Gastrocnemius medialis (tissue), 4 donors: ENCODE measurements around the gene MAP7D2. TPM values are rescaled to one million over a fixed set of nuclear protein-coding genes. Genes with fewer than 3 reads are reported as not detected.
A peak's percentile ranks its signal among the peaks of the same experiment; 100 is the strongest.

ENCODE experiments used
- ATAC-seq, 2 donors: fragments of 150-250 bp; one replicate each; pipeline ENCODE4 v1.9.1; 2016
- DNase-seq, 2 donors: peaks; one replicate each; pipeline ENCODE4 v3.0.0-alpha.2; 2019
- H3K27ac ChIP-seq, 4 donors: fragments of 200-600 bp; sonication (generic); 1 replicate in 1 of 4; 2 replicates in 3 of 4; pipeline ENCODE4 v1.5.1; 2016 to 2018; ENCODE audit warnings: mild to moderate bottlenecking in 2 of 4, moderate library complexity in 1 of 4
- H3K27me3 ChIP-seq, 3 donors: fragments of 200-600 bp; sonication (generic) in 2 of 3; 1 replicate in 1 of 3; 2 replicates in 2 of 3; pipeline versions ENCODE4 v1.5.1 to v1.6.0; 2016 to 2019; ENCODE audit warnings: mild to moderate bottlenecking in 1 of 3, moderate library complexity in 1 of 3
- H3K36me3 ChIP-seq, 2 donors: fragments of 200-600 bp; sonication (generic) in 1 of 2; one replicate each; pipeline ENCODE4 v1.5.1; 2017 to 2018
- H3K4me1 ChIP-seq, 2 donors: fragments of 200-600 bp; sonication (generic) in 1 of 2; one replicate each; pipeline ENCODE4 v1.5.1; 2016 to 2017; ENCODE audit warnings: mild to moderate bottlenecking in 2 of 2
- H3K4me3 ChIP-seq, 4 donors: fragments of 200-600 bp; sonication (generic) in 3 of 4; 1 replicate in 1 of 4; 2 replicates in 3 of 4; pipeline ENCODE4 v1.5.1; 2016 to 2019; ENCODE audit warnings: mild to moderate bottlenecking in 2 of 4
- H3K9me3 ChIP-seq, 3 donors: fragments of 200-600 bp; sonication (generic) in 2 of 3; 1 replicate in 1 of 3; 2 replicates in 2 of 3; pipeline ENCODE4 v1.5.1; 2016 to 2019
- CTCF ChIP-seq, 5 experiments: fragments of 450-650 bp in 3 of 5; fragments of 200-600 bp in 2 of 5; sonication (generic) in 2 of 5; IDR thresholded peaks in 4 of 5; conservative IDR thresholded peaks in 1 of 5; 1 replicate in 4 of 5; 2 replicates in 1 of 5; pipeline ENCODE4 v1.5.1; 2016 to 2019; ENCODE audit warnings: antibody characterized with exemption in 5 of 5, mild to moderate bottlenecking in 3 of 5, moderate library complexity in 3 of 5
- POLR2A ChIP-seq, 2 donors: fragments of 450-650 bp; IDR thresholded peaks; one replicate each; pipeline ENCODE4 v1.6.1; 2017; ENCODE audit warnings: antibody characterized with exemption in 2 of 2, mild to moderate bottlenecking in 2 of 2, moderate library complexity in 2 of 2
- in situ Hi-C, 4 donors: fragments of 200-750 bp; cut with MboI; loops; one replicate each; pipeline versions ENCODE4 v1.15.0 to v1.8.0; 2017; ENCODE audit warnings: low sequenced_read_pairs in 4 of 4
- intact Hi-C: fragments of 100-400 bp; cut with DNase I; formaldehyde crosslinking; loops from one replicate; pipeline ENCODE4 v1.15.1; 2023; ENCODE audit warnings: low total_unique reads
- total RNA-seq, 4 donors: library from RNA; depleted of rRNA; stranded (reverse); fragments of >200 nt; gene quantifications; one replicate each; pipeline versions ENCODE4 v1.1.0 to v1.2.3, GENCODE V29; 2016

The MAP7D2 gene
- total RNA-seq, 4 donors from 2014 or later, result 0.13 to 0.51 (median 0.47) TPM; not detected in 1

DNA sequence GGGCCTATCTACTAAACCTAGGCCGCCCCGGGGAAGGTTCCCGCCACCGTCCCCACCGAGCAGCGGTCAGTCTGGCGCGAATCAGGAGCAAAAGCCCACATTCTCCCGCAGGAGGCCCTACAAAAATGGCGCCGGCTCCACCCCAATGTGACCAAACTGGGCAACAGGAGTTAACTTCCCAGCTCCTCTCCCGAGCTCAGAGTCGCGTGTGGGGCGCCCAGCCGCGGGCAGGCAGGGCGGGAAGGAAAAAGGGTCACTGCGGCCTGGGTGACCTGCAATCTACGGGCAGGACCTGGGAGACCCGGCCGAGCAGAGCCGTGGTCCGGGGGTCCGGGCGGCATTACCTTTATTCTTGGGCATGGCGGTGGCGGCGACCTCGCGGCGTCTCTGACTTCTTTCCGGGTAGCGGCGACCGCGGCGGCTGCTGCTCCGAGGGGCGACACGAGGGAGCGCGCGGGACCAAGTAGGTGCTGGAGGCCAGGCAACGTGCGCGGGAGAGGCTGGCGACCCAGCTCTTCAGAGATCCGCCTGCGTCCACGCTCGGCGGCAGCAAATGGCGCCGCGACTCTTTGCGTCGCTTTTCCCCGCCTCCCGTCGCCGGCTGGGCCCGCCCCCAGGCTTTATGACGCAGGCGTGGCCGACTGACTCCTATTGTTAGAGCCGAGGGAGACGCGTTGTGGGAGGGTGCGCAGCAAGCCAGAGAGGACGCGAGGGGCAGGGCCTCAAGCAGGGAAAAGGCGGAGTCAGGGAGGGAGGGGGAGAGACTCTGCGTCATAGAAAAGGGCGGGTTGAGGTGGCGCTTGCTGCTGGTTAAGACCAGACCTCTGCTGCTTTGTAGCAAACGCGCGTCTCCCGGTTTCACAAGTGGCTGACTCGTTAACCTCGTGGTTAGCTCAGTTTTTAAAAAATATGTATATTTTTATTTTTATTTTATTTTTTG is 24.8 kb upstream of the MAP7D2 start, which contains the start of gene EIF1AX:
TSS of gene EIF1AX (minus strand) at position 558 of the 940 bp plus-strand sequence. CDS start at position 360, 198 bp downstream.
- Histone ChIP-seq H3K4me3 (peak within 1 kb of the TSS; percentile 71 to 98 (median 90)), H3K4me1 (peaks cover 13 to 21% of the 10 kb centered on the region in 2 donors), H3K9me3 (no peaks in the 10 kb centered on the region), H3K27me3 (no peaks in the 10 kb centered on the region), H3K27ac (peak within 1 kb of the TSS; percentile 92 to 97 (median 95)), H3K36me3 (peaks cover 2 to 28% of the 10 kb centered on the region in 2 donors)
- ATAC-seq, result peak; percentile 97
- intact Hi-C loops, result loop anchor here (5.0 to 10.0 kb wide), 3 partner anchors 76 to 303 kb away; partner anchors contain the start of gene RPS6KA3
- TF ChIP-seq CTCF (IDR thresholded peaks at IDR 0.05 in 4 of 5, conservative IDR thresholded peaks at IDR 0.05 in 1 of 5), result no peak
- peak; percentile 97 to 98 for TF ChIP-seq POLR2A (IDR thresholded peaks at IDR 0.05)
- in situ Hi-C loops, result no loop called here
- DNase-seq, result peak; percentile 94 to 97

DNA sequence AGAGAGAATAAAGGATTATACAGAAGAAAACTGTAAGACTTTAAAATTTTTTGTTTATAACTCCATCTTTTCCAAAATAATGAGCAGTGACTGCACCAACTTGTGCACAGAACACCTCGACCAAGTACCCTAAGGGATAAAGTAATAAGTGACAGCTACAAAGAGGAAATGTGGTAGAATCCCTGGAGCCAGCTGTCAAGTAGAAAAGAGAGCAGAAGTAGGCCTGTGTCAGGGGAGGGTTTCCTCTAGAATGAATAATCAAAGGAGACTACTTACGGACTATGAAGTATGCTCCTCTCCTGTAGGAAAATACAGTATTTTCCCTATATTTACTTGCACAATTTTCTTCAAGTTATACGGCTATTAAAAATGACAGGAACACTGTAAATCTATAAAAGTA is 23.7 kb upstream of the MAP7D2 start:
- no peak for ATAC-seq
- intact Hi-C loops (loop anchor here (5.0 to 10.0 kb wide), 3 partner anchors 77 to 304 kb away; partner anchors contain the start of gene RPS6KA3), in situ Hi-C loops (no loop called here)
- Histone ChIP-seq H3K4me3 (peak overlapping the region; percentile 71 to 98 (median 90)), H3K27me3 (no peaks in the 10 kb centered on the region), H3K9me3 (no peaks in the 10 kb centered on the region), H3K36me3 (peaks cover 2 to 39% of the 10 kb centered on the region in 2 donors), H3K27ac (peak overlapping the region; percentile 92 to 97 (median 95)), H3K4me1 (peaks cover 13 to 21% of the 10 kb centered on the region in 2 donors)
- no peak for TF ChIP-seq CTCF (IDR thresholded peaks at IDR 0.05 in 4 of 5, conservative IDR thresholded peaks at IDR 0.05 in 1 of 5)
- no peak for TF ChIP-seq POLR2A (IDR thresholded peaks at IDR 0.05)
- DNase-seq, result no peak

- Histone ChIP-seq H3K27ac (peak overlapping the region; percentile 92 to 97 (median 95)), H3K27me3 (no peaks in the 10 kb centered on the region), H3K36me3 (peaks cover 2 to 44% of the 10 kb centered on the region in 2 donors), H3K4me3 (peak overlapping the region; percentile 71 to 98 (median 90)), H3K4me1 (peaks cover 13 to 21% of the 10 kb centered on the region in 2 donors), H3K9me3 (no peaks in the 10 kb centered on the region)
- TF ChIP-seq POLR2A (IDR thresholded peaks at IDR 0.05) (no peak), CTCF (IDR thresholded peaks at IDR 0.05 in 4 of 5, conservative IDR thresholded peaks at IDR 0.05 in 1 of 5) (no peak)
- in situ Hi-C loops (no loop called here), intact Hi-C loops (loop anchor here (5.0 to 10.0 kb wide), 3 partner anchors 77 to 305 kb away; partner anchors contain the start of gene RPS6KA3)
- DNase-seq (no peak), ATAC-seq (peak in 1 of 2 donors; percentile 29)
Observed at GRCh38 chrX:20139966-20140365, 23.3 kb upstream of the MAP7D2 start.

GRCh38 chrX:20135944-20136343 is 19.2 kb upstream of the MAP7D2 start:
- intact Hi-C loops (no loop called here), in situ Hi-C loops (no loop called here)
- peaks cover 13 to 21% of the 10 kb centered on the region in 2 donors for H3K4me1 ChIP-seq
- H3K27ac ChIP-seq, result no peak overlapping the region
- no peak overlapping the region for H3K4me3 ChIP-seq
- H3K27me3 ChIP-seq, result no peaks in the 10 kb centered on the region
- no peaks in the 10 kb centered on the region for H3K9me3 ChIP-seq
- peaks cover 6 to 84% of the 10 kb centered on the region in 2 donors for H3K36me3 ChIP-seq
- no peak for TF ChIP-seq POLR2A (IDR thresholded peaks at IDR 0.05)
- TF ChIP-seq CTCF (IDR thresholded peaks at IDR 0.05 in 4 of 5, conservative IDR thresholded peaks at IDR 0.05 in 1 of 5), result no peak
- ATAC-seq, result no peak
- no peak for DNase-seq
